ENCODE data around the gene HERC2. TPM values are rescaled to one million over a fixed set of nuclear protein-coding genes. Genes with fewer than 3 reads are reported as not detected.

HERC2 gene
- total and polyA plus RNA-seq, 2 of the 8 experiments (the other 6 are each of a cell fraction or from before 2014, with no cell fraction given): 83.0 to 88.7 TPM

DNA sequence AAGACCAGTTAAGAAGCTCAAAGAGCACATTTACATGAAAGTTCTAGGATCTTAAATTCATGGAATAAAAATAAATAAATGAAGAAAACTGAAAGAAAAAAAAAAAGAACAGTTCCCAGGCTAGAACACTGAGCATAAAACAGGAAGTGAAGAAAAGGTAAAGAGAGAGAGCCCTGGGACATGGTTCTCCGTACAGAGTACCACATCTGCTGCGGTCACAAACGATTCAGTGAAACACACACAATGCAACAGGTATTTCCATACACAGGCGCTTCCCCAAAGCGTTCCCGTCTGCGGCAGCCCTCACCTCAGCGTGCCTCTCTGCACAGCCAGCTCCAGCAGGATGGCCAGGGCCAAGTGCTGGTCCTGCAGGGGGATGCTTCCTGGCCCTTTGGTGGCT is 49.4 kb downstream of the HERC2 start:
- ChIA-PET CTCF (ENCODE audit: partially characterized antibody) (interaction anchor here (0.9 to 1.6 kb wide), 2 partner anchors 12 to 44 kb away, joined by 3 to 5 read pairs; no protein-coding TSS in a partner anchor), POLR2A (ENCODE audit: partially characterized antibody) (no interaction called here)
- H3K14ac ChIP-seq (ENCODE audit: insufficient read length): no peak overlapping the region
- no peak for DNase-seq (ENCODE audit: low read depth in 1 of 2, low spot score in 2 of 2)
- H3K27ac ChIP-seq (ENCODE audit: low read depth, low read length): no peak overlapping the region
- no peak overlapping the region for H2BK5ac ChIP-seq (ENCODE audit: low read depth, low read length)
- no peak overlapping the region for H2AK5ac ChIP-seq (ENCODE audit: low read depth, low read length)
- no peaks in the 10 kb centered on the region for H3K79me1 ChIP-seq (ENCODE audit: low read depth, low read length)
- H3K18ac ChIP-seq (ENCODE audit: extremely low read depth, low read length): no peak overlapping the region
- H2BK15ac ChIP-seq (ENCODE audit: low read length): no peak overlapping the region
- H3K23me2 ChIP-seq (ENCODE audit: low read depth, low read length): no peaks in the 10 kb centered on the region
- no peak overlapping the region for H2BK120ac ChIP-seq (replicated peaks; ENCODE audit: low read depth, low read length)
- no peak overlapping the region for H4K91ac ChIP-seq (replicated peaks; ENCODE audit: insufficient read length, low read length)
- H3K79me2 ChIP-seq (ENCODE audit: control insufficient read depth in 1 of 2, insufficient read depth in 2 of 2, low read length in 2 of 2): peaks cover 0 to 4% of the 10 kb centered on the region in 2 experiments; a peak in 1 of 4 replicates
- no peak overlapping the region for H4K5ac ChIP-seq (ENCODE audit: insufficient read length, low read depth, low read length)
- H3K4me1 ChIP-seq (replicated peaks in 1 of 4; ENCODE audit: control insufficient read depth in 3 of 4, insufficient read depth in 4 of 4, low read length in 3 of 4): no peaks in the 10 kb centered on the region; a peak in 1 of 7 replicates
- H4K20me1 ChIP-seq (replicated peaks in 1 of 2; ENCODE audit: control insufficient read depth in 1 of 2, insufficient read depth in 2 of 2, low read length in 2 of 2): peaks cover 0 to 5% of the 10 kb centered on the region in 2 experiments
- H3K4me2 ChIP-seq (ENCODE audit: insufficient read depth in 1 of 2, low read depth in 2 of 2, low read length in 2 of 2): no peak overlapping the region
- H4K8ac ChIP-seq (ENCODE audit: extremely low read depth, insufficient read depth, low read length): no peak overlapping the region
- H3K4me3 ChIP-seq (ENCODE audit: extremely low read depth in 1 of 4, insufficient read depth in 2 of 4, low read depth in 3 of 4, low read length in 4 of 4): no peak overlapping the region
- H2BK12ac ChIP-seq (ENCODE audit: low read depth, low read length): no peak overlapping the region
- no peak overlapping the region for H3K9ac ChIP-seq (replicated peaks in 1 of 4; ENCODE audit: extremely low read depth in 1 of 4, low read depth in 3 of 4, low read length in 3 of 4)
- no peak for FAIRE-seq
- no peak overlapping the region for H3K56ac ChIP-seq (replicated peaks; ENCODE audit: insufficient read length, low read depth, low read length)
- peaks cover 6 to 41% (median 33%) of the 10 kb centered on the region in 4 experiments for H3K36me3 ChIP-seq (ENCODE audit: control insufficient read depth in 2 of 4, insufficient read depth in 4 of 4, low read length in 3 of 4)
- H3K27me3 ChIP-seq (replicated peaks in 1 of 4; ENCODE audit: control insufficient read depth in 3 of 4, extremely low read depth in 1 of 4, insufficient read depth in 3 of 4, low read length in 3 of 4): no peaks in the 10 kb centered on the region
- H2BK20ac ChIP-seq (ENCODE audit: low read length): no peak overlapping the region
- no peak overlapping the region for H3K23ac ChIP-seq (ENCODE audit: insufficient read length)
- no peak overlapping the region for H3K4ac ChIP-seq (replicated peaks; ENCODE audit: insufficient read length, low read depth, low read length)
- H2AFZ ChIP-seq (ENCODE audit: low read length): no peak overlapping the region
- WGBS, 2 experiments (ENCODE audit: extremely low coverage in 1 of 2, insufficient coverage in 1 of 2, insufficient read length in 1 of 2, insufficient replicate concordance in 2 of 2, low coverage in 1 of 2, low lambda C conversion rate in 2 of 2, missing lambda C conversion rate in 1 of 2): 89% methylated on average over 8 of the region's 8 CpGs; no CpG with 5 or more reads in 1 of the 2 experiments
- no peaks in the 10 kb centered on the region for H3K9me3 ChIP-seq (ENCODE audit: insufficient read depth in 2 of 2, low read depth in 1 of 2, low read length in 1 of 2)
- TF ChIP-seq CBX8 (IDR thresholded peaks at IDR 0.05; ENCODE audit: borderline replicate concordance, low read depth, low read length) (no peak), TAF1 (IDR thresholded peaks at IDR 0.05; ENCODE audit: low read depth, low read length) (no peak), SP2 (IDR thresholded peaks at IDR 0.05; ENCODE audit: low read length) (no peak), ASH2L (IDR thresholded peaks at IDR 0.05; ENCODE audit: low read length) (no peak), BCL11A (IDR thresholded peaks at IDR 0.05; ENCODE audit: low read depth in 2 of 2, low read length in 2 of 2) (no peak), CTCF (IDR thresholded peaks at IDR 0.05; ENCODE audit: control extremely low read depth in 1 of 3, insufficient read depth in 1 of 3, low read depth in 1 of 3, low read length in 3 of 3) (no peak), E2F6 (IDR thresholded peaks at IDR 0.05) (no peak), JUN (IDR thresholded peaks at IDR 0.05; ENCODE audit: low read depth, low read length) (no peak), SRF (IDR thresholded peaks at IDR 0.05; ENCODE audit: low read depth, low read length) (no peak)
- TF ChIP-seq, protein P1, sequence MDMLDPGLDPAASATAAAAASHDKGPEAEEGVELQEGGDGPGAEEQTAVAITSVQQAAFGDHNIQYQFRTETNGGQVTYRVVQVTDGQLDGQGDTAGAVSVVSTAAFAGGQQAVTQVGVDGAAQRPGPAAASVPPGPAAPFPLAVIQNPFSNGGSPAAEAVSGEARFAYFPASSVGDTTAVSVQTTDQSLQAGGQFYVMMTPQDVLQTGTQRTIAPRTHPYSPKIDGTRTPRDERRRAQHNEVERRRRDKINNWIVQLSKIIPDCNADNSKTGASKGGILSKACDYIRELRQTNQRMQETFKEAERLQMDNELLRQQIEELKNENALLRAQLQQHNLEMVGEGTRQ (IDR thresholded peaks at IDR 0.05; ENCODE audit: low read length): no peak
